Occipital lobe (tissue), 2 donors: ENCODE data around the gene PPP1R9A. TPM values are rescaled to one million over a fixed set of nuclear protein-coding genes. Genes with fewer than 3 reads are reported as not detected.

Experiments used
- DNase-seq: peaks from one replicate; lab custom pipeline; 2025; lab: John Stamatoyannopoulos, UW
- total RNA-seq: library from RNA; depleted of rRNA; stranded (reverse); fragments of >200 nt; gene quantifications from one replicate; pipeline ENCODE4 v1.2.3, GENCODE V29; 2014

The PPP1R9A gene
- total RNA-seq, 1 donor from 2014 or later, result 115 TPM

DNA sequence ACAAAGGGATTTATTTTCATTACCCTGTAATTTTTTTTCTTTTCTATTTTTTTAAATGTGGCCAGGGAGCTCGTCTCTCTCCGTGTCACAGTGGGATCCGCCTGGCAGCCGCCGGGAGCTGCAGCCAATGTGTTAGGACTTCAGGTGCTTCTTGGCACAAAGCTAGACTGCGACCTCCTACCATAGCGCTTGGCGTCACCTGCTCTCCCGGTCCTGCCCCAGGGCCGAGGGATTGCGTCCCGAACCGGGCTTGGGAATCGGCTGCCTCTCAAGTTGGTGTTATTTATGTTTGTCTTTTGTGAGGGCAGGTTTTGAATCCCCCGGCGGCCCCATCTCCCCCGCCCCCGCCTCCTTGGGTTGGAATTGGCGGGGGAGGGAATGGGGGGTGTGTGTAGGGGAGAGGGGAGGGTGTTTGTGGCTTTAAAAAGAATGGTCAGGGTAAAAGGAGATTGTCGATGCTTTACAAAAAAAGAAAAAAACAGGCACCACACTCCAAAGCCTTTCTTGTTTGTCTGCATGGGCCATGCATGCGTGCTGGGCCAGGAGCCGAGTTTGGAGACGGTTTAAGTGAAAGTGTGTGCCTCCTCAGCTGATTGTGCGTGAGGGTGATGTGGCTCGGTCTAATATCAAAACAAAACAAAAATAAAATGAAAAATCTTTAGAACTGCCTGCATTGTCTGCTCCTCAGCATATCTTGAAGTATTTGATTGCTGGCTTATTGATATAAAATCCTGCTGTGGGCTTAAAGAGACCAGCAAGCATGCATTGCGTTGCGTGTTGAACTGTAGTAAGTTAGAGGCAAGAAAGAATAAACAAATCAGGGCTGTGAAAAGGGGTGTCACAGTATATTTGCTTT is 1.2 kb downstream of the PPP1R9A start:
- peak; percentile 34 for DNase-seq

- no peak for DNase-seq
Measured at GRCh38 chr7:94909179-94909466, 1.7 kb downstream of the PPP1R9A start.

DNA sequence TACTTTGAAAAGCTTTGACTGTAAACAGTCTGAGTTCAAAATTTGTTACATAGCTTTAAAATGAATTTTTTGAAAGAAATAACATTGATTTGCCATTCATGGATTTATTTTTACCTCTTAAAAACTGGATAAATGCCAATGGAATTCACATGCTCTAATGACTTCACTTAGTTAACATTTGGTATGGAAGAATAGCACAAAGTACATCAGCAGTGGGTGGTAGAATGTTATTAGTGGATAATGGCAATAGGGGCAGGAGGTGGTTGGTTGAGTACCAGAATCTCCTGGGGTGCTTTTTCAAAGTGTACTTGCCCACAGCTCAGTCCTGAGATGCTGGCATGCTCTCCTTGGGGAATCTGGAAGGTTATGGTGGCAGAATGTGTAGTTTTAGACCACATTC is 4.7 kb downstream of the PPP1R9A start:
- no peak for DNase-seq

DNA sequence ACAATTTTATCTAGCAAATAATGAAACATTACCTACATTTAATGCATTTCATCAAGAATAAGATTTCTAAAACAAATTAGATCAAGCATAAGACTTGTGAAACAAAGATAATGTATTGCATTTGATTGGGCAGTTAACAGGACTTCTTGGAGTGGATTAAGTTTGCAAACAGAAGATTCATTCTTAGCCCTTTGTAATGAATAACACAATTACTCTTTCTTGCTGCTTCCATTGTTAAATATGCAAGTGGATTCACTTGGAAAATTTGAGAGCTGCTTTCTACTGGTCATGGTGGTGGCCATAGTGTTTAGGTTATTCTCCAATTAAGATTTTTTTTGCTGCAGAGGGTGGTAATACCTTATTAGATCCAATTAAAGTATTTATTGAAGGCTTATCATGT is 6.0 kb downstream of the PPP1R9A start:
- DNase-seq, result no peak

DNA sequence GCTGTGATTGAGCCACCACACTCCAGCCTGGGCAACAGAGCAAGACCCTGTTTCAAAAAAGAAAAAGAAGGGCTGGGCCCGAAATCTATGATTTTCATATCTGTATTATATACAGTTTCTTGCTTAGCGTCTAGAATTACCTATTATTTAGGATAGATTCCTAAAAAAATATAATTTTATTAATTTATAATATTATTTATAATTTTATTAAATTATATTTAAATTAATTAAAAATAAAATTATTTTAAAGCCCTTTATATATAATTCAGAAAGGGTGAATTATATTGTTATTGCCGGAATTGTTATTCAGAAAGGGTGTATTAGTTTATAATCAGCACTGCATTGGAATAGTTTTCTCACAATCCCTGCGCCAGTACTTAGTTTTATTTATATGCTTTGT is 14.5 kb downstream of the PPP1R9A start:
- no peak for DNase-seq

- DNase-seq, result no peak
Measured at GRCh38 chr7:94922457-94922856, 15.1 kb downstream of the PPP1R9A start.

DNA sequence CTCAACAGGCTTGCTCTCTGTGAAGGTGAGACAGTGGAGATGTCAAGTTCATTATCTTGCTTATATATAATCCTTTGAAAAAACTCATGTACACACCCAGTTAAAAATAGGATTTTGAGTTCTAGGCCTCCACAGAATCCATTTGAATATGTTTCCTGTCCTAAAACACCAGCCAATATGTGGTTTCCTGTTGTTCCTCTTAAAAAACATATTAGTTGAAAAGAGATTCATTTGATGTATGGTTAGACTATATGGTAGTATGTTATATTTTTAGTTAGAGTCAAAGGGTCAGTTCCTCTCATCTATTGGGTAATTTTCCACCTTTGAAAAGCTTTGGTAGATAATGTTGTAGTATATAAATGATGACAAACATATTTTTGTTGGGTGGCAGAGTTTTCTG is 16.0 kb downstream of the PPP1R9A start:
- DNase-seq, result no peak

DNA sequence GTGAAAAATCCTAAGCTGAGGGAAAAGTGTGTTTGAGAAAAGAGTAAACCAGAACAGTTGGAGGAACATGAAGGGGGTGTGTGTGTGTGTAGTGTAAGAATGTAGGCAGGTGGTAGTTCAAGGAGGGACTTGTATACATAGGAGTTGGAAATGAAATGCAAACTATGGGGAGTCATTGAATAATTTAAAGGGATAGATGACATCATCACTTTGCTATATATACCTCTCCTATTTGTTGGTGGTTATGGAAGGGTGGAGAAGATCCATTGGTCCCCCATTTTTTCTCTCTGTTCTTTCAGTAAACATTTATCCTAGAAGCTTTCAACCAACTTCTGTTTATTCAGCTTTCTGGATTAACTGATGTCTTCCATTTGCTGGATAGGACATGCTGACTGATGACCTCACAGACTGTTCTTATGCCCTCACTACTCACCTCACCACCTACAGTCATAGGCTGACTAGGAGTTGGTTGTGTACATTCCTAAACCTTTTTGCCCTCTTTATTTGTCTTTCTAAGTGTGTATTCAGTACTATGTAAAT is 20.8 kb downstream of the PPP1R9A start:
- no peak for DNase-seq

- no peak for DNase-seq
Measured at GRCh38 chr7:94933256-94933990, 26.0 kb downstream of the PPP1R9A start.

DNA sequence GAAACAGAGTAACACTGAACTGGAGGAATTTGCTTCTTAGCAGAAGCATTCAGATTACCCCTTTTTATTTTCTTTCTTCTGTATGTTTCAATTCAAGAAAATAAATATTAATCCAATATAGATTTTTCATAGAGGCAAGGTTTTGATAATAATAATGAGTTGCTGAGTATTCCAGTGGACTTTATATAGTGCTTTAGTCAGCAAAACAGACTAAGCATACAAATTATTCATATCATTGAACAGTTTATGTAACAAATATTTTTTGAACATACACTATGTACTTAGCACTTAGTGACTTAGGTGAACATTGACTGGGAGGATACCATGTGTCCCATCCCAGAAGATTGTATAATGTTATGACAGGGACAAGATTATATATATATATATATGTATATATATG is 32.0 kb downstream of the PPP1R9A start:
- no peak for DNase-seq

DNA sequence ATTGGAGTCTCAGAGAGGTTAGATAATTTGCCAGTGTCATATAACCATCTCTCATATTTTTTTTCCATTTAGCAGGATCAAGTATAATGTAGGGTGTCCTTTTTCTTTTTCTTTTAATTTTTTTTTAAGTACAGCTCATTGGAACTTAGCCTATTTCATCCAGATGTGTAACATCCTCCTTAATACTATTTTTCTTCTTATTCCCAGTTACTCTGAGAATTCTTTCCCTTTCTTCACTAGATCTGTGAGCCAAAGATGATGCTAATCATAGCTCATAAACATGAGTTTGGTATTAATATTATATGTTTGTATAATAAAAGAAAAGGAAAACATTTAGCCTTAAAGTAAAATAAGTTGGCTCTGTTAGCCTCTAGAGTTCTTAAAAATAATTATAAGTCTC is 32.8 kb downstream of the PPP1R9A start:
- DNase-seq, result no peak

DNA sequence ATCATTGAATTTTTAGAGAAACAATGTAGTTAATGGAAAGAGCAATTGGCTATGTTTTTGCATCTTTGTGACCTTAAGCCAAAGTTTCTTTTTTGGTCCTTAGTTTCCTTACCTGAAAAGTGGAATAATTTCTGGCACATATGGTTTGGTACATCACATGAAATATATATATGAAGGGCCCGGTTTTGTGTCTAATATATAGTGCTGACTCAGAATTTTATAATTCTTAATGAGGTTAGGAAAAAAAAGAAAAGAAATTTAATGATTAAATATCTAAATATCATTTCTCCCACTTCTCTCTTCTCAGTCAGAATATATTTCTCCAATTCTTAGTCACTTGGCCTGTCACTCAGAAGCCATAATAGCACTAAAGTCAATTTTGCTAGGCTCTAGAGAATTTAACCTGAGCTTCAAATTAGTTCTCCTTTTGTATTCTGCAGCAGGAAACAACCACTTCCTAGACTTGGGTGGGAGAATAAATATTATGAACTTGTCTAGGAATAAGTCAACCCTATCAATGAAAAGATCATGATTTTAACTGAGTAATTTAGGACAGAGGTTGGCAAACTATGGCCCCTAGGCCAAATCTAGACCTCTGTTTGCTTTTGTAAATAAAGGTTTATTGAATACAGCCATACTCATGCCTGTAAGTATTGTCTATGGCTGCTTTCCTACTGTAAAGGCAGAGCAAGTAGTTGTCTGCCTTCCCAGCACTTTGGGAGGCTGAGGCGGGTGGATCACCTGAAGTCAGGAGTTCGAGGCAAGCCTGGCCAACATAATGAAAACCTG is 34.6 kb downstream of the PPP1R9A start:
- DNase-seq, result no peak

DNA sequence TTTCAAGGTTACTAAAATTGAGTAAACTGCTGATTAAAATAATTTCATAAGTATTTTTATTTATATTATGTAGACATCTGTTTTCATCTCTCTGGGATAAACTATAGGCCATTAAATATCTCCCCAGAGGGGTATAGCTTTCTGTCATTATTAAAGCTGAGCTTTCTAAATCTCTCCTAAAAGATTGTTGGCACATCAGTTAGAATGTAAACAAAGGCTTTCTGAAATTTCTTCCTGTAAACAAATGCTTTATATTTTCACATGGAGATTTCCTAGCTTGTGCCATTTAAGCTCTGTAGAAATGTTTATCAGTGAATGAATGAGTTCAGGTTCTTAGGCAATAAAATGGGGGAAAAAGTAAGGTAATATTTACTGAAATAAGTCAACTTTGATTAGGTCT is 35.7 kb downstream of the PPP1R9A start:
- no peak for DNase-seq

GRCh38 chr7:94949532-94949931 is 42.1 kb downstream of the PPP1R9A start:
- DNase-seq, result no peak

- no peak for DNase-seq
Measured at GRCh38 chr7:94955807-94956206, 48.4 kb downstream of the PPP1R9A start.

GRCh38 chr7:94957061-94957460 is 49.7 kb downstream of the PPP1R9A start:
- no peak for DNase-seq

GRCh38 chr7:94962661-94963060 is 55.3 kb downstream of the PPP1R9A start:
- DNase-seq, result no peak

DNA sequence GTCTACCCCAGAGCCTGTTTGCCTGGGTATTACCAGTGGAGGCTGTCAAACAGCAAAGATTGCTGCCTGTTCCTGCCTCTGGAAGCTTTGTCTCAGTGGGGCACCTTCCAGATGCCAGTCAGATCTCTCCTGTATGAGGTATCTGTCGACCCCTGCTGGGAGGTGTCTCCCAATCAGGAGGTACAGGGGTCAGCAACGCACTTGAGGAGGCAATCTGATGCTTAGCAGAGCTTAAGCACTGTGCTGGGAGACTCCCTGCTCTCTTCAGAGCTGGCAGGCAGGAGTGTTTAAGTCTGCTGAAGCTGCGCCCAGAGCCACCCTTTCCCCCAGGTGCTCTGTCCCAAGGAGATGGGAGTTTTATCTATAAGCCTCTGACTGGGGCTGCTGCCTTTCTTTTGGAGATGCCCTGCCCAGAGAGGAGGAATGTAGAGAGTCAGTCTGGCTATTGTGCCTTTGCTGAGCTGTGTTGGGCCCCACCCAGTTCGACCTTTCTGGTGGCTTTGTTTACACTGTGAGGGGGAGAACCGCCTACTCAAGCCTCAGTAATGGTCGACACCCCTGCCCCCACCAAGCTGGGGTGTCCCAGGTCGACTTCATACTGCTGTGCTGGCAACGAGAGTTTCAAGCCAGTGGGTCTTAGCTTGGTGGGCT is 62.2 kb downstream of the PPP1R9A start:
- DNase-seq, result no peak

- DNase-seq, result no peak
Measured at GRCh38 chr7:94970085-94970576, 62.7 kb downstream of the PPP1R9A start.

GRCh38 chr7:94971051-94971867 is 63.9 kb downstream of the PPP1R9A start:
- no peak for DNase-seq
